Measurements from ENCODE around the gene SERPINB12.

DNA sequence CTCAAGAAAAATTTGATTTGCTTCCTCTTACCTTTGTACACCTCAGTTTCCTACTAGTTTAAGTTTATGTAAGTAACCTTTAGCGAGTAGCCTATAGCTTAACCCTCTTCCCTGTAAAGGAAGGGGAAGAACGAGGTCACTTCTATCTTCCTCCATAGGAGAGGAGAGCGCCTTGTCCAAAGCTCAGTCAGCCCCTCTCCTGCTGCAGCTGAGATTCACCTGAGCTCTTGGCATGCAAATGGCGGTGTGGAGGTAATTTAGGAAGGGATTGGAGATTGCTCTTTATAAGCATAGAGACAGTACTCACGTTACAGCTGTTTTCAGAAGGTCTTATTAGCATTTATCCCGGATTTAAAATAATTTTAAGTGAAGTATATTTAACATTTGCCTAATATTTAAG is 27.8 kb upstream of the SERPINB12 start:
- no peak for TF ChIP-seq GLI2 (tag by site-specific recombination; IDR thresholded peaks at IDR 0.05; ENCODE audit: borderline replicate concordance, low read depth)
- TF ChIP-seq, protein P1, sequence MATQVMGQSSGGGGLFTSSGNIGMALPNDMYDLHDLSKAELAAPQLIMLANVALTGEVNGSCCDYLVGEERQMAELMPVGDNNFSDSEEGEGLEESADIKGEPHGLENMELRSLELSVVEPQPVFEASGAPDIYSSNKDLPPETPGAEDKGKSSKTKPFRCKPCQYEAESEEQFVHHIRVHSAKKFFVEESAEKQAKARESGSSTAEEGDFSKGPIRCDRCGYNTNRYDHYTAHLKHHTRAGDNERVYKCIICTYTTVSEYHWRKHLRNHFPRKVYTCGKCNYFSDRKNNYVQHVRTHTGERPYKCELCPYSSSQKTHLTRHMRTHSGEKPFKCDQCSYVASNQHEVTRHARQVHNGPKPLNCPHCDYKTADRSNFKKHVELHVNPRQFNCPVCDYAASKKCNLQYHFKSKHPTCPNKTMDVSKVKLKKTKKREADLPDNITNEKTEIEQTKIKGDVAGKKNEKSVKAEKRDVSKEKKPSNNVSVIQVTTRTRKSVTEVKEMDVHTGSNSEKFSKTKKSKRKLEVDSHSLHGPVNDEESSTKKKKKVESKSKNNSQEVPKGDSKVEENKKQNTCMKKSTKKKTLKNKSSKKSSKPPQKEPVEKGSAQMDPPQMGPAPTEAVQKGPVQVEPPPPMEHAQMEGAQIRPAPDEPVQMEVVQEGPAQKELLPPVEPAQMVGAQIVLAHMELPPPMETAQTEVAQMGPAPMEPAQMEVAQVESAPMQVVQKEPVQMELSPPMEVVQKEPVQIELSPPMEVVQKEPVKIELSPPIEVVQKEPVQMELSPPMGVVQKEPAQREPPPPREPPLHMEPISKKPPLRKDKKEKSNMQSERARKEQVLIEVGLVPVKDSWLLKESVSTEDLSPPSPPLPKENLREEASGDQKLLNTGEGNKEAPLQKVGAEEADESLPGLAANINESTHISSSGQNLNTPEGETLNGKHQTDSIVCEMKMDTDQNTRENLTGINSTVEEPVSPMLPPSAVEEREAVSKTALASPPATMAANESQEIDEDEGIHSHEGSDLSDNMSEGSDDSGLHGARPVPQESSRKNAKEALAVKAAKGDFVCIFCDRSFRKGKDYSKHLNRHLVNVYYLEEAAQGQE (tag by site-specific recombination; IDR thresholded peaks at IDR 0.05), result no peak

Measured in HEK293 (cell line).